ENCODE measurements around the gene INSRR. TPM values are rescaled to one million over a fixed set of nuclear protein-coding genes. Genes with fewer than 3 reads are reported as not detected.

The INSRR gene
- polyA plus RNA-seq, 2 of the 4 experiments (the other 2 are of a cell fraction) = not detected

DNA sequence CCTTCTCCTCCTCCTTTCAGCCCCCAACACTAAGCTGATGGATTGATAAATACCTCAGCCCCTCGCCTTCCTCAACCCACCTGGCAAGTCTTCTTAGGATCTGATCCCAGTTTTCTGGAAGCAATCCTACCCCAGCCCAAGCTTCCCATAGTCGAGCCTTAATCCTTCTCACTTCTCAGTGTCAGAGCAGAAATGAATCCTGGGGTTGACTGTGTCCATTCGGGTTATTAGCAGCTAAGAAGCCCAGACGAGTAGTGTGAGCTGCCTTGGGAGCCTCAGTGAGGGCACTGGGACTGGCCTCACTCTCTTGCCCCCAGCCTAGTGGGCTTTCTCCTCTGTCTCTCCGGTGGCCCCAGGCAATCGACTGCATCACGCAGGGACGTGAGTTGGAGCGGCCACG, 22.2 kb upstream of the INSRR start (continued):
- no peak for TF ChIP-seq MYC (IDR thresholded peaks at IDR 0.05; ENCODE audit: borderline replicate concordance, low read length)
- no peak for TF ChIP-seq MAFK (IDR thresholded peaks at IDR 0.05; ENCODE audit: partially characterized antibody)

DNA sequence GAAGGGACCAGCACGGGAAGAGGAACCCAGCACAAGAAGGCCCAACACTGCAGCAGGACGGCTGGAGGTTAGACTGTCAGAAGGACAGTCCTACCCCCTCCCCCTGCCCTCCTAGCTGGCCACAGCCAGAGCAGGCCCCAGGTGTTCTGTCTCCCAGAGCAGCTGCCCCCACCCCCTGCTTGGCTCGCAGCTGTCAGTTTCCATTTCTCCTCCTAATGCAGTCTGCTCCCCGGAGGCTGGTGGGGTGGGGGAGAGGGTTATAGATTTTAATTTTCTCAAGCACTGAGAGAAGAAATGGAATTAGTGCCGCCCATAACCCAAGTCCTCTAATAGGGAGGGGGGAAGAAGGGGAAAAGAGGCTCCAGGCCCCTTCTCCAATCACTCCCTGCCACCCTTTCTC, 21.6 kb upstream of the INSRR start:
- ChIA-PET POLR2A (no interaction called here), CTCF (interaction anchor here (0.9 to 20.8 kb wide), 15 partner anchors 11 to 210 kb away, joined by 3 to 239 read pairs (median 4); partner anchors contain the start of genes INSRR, LRRC71, METTL25B and NTRK1)
- no peak for FAIRE-seq
- H3K4me3 ChIP-seq = no peak overlapping the region
- no peak overlapping the region for H3K4me2 ChIP-seq
- DNase-seq (ENCODE audit: low read depth in 1 of 2, low spot score in 1 of 2) = no peak
- no peaks in the 10 kb centered on the region for H3K9me3 ChIP-seq
- no peak for TF ChIP-seq RCOR1 (IDR thresholded peaks at IDR 0.05; ENCODE audit: low read depth, low read length)
- TF ChIP-seq, protein P1, sequence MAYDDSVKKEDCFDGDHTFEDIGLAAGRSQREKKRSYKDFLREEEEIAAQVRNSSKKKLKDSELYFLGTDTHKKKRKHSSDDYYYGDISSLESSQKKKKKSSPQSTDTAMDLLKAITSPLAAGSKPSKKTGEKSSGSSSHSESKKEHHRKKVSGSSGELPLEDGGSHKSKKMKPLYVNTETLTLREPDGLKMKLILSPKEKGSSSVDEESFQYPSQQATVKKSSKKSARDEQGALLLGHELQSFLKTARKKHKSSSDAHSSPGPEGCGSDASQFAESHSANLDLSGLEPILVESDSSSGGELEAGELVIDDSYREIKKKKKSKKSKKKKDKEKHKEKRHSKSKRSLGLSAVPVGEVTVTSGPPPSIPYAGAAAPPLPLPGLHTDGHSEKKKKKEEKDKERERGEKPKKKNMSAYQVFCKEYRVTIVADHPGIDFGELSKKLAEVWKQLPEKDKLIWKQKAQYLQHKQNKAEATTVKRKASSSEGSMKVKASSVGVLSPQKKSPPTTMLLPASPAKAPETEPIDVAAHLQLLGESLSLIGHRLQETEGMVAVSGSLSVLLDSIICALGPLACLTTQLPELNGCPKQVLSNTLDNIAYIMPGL (CRISPR knock-in tag; IDR thresholded peaks at IDR 0.05; ENCODE audit: borderline replicate concordance) = no peak
- TF ChIP-seq TFCP2L1 (CRISPR knock-in tag; IDR thresholded peaks at IDR 0.05) = no peak
- no peak for TF ChIP-seq CBX8 (IDR thresholded peaks at IDR 0.05)
- TF ChIP-seq, protein P2, sequence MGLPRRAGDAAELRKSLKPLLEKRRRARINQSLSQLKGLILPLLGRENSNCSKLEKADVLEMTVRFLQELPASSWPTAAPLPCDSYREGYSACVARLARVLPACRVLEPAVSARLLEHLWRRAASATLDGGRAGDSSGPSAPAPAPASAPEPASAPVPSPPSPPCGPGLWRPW (IDR thresholded peaks at IDR 0.05) = no peak
- TF ChIP-seq EHMT2 (IDR thresholded peaks at IDR 0.05; ENCODE audit: low read depth) = no peak
- no peak for TF ChIP-seq EP300 (IDR thresholded peaks at IDR 0.05)
- no peak for TF ChIP-seq EHF (CRISPR knock-in tag; IDR thresholded peaks at IDR 0.05)
- no peak for TF ChIP-seq GATA3 (IDR thresholded peaks at IDR 0.05; ENCODE audit: borderline replicate concordance)
- TF ChIP-seq KDM5A (IDR thresholded peaks at IDR 0.05) = no peak
- no peaks in the 10 kb centered on the region for H3K4me1 ChIP-seq
- ATAC-seq = no peak
- no peak overlapping the region for H3K27ac ChIP-seq
- whole genome bisulfite sequencing (ENCODE audit: missing lambda C conversion rate) = 46% methylated on average over 5 of the region's 5 CpGs

DNA sequence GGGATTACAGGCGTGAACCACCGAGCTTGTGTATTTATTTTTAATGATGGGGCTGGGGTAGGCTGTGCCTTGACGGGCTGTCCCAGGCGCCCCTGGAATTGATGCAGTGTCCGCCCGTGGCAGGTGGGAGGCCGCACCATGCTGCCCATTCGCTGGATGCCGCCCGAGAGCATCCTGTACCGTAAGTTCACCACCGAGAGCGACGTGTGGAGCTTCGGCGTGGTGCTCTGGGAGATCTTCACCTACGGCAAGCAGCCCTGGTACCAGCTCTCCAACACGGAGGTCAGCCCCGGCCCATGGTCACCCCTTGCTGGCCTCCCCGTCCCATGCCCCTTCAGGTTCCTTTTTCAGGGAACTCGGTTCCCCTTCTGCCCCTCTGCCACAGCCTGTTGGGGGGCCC, 21.0 kb upstream of the INSRR start:
- Histone ChIP-seq H3K4me1 (no peaks in the 10 kb centered on the region), H3K9me3 (no peaks in the 10 kb centered on the region), H3K4me2 (no peak overlapping the region), H3K4me3 (no peak overlapping the region), H3K27ac (no peak overlapping the region)
- DNase-seq (ENCODE audit: low read depth in 1 of 2, low spot score in 1 of 2) (no peak), FAIRE-seq (no peak), ATAC-seq (no peak)
- ChIA-PET CTCF (interaction anchor here (1.0 to 20.8 kb wide), 10 partner anchors 12 to 210 kb away, joined by 3 to 239 read pairs (median 8); partner anchors contain the start of genes INSRR, LRRC71, NTRK1 and PEAR1), POLR2A (no interaction called here)
- TF ChIP-seq NFE2L2 (conservative IDR thresholded peaks at IDR 0.05; ENCODE audit: low read length) (no peak), POLR2AphosphoS2 (conservative IDR thresholded peaks at IDR 0.05; ENCODE audit: low read length) (no peak), CBX8 (IDR thresholded peaks at IDR 0.05) (no peak), RCOR1 (IDR thresholded peaks at IDR 0.05; ENCODE audit: low read depth, low read length) (no peak), RARB (CRISPR knock-in tag; IDR thresholded peaks at IDR 0.05) (no peak), EP300 (IDR thresholded peaks at IDR 0.05) (no peak), MAZ (IDR thresholded peaks at IDR 0.05; ENCODE audit: borderline replicate concordance, low read depth, low read length) (no peak), HOXB13 (CRISPR knock-in tag; IDR thresholded peaks at IDR 0.05; ENCODE audit: low read depth) (no peak), HDAC2 (IDR thresholded peaks at IDR 0.05) (no peak), ZSCAN20 (CRISPR knock-in tag; IDR thresholded peaks at IDR 0.05) (no peak)
- TF ChIP-seq, protein P3, sequence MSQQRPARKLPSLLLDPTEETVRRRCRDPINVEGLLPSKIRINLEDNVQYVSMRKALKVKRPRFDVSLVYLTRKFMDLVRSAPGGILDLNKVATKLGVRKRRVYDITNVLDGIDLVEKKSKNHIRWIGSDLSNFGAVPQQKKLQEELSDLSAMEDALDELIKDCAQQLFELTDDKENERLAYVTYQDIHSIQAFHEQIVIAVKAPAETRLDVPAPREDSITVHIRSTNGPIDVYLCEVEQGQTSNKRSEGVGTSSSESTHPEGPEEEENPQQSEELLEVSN (IDR thresholded peaks at IDR 0.05; ENCODE audit: borderline replicate concordance, low read depth) = no peak
- TF ChIP-seq, protein P4, sequence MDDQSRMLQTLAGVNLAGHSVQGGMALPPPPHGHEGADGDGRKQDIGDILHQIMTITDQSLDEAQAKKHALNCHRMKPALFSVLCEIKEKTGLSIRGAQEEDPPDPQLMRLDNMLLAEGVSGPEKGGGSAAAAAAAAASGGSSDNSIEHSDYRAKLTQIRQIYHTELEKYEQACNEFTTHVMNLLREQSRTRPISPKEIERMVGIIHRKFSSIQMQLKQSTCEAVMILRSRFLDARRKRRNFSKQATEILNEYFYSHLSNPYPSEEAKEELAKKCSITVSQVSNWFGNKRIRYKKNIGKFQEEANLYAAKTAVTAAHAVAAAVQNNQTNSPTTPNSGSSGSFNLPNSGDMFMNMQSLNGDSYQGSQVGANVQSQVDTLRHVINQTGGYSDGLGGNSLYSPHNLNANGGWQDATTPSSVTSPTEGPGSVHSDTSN (IDR thresholded peaks at IDR 0.05) = no peak
- TF ChIP-seq, protein P5, sequence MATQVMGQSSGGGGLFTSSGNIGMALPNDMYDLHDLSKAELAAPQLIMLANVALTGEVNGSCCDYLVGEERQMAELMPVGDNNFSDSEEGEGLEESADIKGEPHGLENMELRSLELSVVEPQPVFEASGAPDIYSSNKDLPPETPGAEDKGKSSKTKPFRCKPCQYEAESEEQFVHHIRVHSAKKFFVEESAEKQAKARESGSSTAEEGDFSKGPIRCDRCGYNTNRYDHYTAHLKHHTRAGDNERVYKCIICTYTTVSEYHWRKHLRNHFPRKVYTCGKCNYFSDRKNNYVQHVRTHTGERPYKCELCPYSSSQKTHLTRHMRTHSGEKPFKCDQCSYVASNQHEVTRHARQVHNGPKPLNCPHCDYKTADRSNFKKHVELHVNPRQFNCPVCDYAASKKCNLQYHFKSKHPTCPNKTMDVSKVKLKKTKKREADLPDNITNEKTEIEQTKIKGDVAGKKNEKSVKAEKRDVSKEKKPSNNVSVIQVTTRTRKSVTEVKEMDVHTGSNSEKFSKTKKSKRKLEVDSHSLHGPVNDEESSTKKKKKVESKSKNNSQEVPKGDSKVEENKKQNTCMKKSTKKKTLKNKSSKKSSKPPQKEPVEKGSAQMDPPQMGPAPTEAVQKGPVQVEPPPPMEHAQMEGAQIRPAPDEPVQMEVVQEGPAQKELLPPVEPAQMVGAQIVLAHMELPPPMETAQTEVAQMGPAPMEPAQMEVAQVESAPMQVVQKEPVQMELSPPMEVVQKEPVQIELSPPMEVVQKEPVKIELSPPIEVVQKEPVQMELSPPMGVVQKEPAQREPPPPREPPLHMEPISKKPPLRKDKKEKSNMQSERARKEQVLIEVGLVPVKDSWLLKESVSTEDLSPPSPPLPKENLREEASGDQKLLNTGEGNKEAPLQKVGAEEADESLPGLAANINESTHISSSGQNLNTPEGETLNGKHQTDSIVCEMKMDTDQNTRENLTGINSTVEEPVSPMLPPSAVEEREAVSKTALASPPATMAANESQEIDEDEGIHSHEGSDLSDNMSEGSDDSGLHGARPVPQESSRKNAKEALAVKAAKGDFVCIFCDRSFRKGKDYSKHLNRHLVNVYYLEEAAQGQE (IDR thresholded peaks at IDR 0.05) = no peak
- TF ChIP-seq, protein P6, sequence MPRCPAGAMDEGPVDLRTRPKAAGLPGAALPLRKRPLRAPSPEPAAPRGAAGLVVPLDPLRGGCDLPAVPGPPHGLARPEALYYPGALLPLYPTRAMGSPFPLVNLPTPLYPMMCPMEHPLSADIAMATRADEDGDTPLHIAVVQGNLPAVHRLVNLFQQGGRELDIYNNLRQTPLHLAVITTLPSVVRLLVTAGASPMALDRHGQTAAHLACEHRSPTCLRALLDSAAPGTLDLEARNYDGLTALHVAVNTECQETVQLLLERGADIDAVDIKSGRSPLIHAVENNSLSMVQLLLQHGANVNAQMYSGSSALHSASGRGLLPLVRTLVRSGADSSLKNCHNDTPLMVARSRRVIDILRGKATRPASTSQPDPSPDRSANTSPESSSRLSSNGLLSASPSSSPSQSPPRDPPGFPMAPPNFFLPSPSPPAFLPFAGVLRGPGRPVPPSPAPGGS (IDR thresholded peaks at IDR 0.05) = no peak
- WGBS (ENCODE audit: missing lambda C conversion rate) = 81% methylated on average over 18 of the region's 21 CpGs

Measured in A549 (cell line).